Stimulated activated CD4-positive, alpha-beta T cell treated with anti-CD3 and anti-CD28 coated beads, Interleukin-15, amount 100 ng/mL, for 1 hour (primary cell): ENCODE results near the gene FEM1B.
"Not testable (repeated sequence)": the region's sequence is repeated elsewhere in the genome, so short reads cannot be mapped to it uniquely, and the experiment has no call there.

ENCODE experiments used
- DNase-seq, 2 donors: peaks; one replicate each; pipeline ENCODE4 v3.0.0-alpha.2; 2020; ENCODE audit warnings: low read depth in 1 of 2, low spot score in 1 of 2

The FEM1B gene

GRCh38 chr15:68277603-68278344 lies at the start of gene FEM1B:
Gene FEM1B (plus strand): TSS chr15:68277745. CDS start chr15:68278418, 673 bp downstream.
- peak; percentile 78 to 82 for DNase-seq

- no peak for DNase-seq
These were observed 49.2 kb upstream of the FEM1B start for GRCh38 chr15:68228143-68228970.

GRCh38 chr15:68228971-68229385 lies 48.6 kb upstream of the FEM1B start:
- DNase-seq, result no peak

DNA sequence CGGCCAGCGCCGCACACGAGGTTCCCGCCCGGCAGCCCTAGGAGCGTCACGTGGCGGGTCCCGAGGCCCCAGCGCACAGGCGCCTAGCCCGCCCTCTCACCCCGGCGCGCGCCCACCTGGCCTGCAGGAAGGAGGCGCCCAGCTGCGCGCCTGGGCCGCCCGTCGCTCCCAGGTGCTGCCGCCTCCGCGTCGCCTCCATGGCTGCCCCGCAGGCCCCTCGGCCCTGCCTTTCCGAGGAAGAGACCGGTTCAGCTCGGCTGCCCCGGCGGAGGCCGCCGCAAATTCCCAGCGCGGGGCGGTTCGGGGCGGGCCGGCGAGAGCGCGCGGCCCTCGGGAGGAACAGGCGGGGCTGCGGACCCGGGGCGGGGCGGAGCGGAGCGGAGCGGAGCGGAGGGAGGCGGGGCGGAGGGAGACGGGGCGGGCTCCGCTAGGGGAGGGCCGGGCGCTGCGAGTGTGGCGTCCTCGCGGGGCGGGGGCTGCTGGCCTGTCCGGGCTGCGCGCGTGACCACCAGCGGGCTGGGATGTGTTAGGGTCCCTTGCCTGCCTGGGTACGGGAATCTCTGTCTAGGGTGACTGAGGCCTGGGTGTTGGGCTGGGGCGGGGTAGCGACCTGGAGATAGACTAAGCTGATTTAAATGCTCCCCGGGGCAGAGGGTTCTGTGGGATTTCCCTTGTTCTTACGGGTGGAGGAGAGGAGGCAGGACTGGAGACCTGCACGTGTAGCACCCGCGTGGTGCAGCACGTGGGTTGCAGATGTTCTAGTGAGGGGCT lies 48.0 kb upstream of the FEM1B start, which contains the start of gene CLN6:
Gene CLN6, minus strand, starts transcription at position 343 of the 771 bp plus-strand sequence. Its CDS starts 144 bp downstream, at position 199.
- peak; percentile 52 to 78 for DNase-seq

DNA sequence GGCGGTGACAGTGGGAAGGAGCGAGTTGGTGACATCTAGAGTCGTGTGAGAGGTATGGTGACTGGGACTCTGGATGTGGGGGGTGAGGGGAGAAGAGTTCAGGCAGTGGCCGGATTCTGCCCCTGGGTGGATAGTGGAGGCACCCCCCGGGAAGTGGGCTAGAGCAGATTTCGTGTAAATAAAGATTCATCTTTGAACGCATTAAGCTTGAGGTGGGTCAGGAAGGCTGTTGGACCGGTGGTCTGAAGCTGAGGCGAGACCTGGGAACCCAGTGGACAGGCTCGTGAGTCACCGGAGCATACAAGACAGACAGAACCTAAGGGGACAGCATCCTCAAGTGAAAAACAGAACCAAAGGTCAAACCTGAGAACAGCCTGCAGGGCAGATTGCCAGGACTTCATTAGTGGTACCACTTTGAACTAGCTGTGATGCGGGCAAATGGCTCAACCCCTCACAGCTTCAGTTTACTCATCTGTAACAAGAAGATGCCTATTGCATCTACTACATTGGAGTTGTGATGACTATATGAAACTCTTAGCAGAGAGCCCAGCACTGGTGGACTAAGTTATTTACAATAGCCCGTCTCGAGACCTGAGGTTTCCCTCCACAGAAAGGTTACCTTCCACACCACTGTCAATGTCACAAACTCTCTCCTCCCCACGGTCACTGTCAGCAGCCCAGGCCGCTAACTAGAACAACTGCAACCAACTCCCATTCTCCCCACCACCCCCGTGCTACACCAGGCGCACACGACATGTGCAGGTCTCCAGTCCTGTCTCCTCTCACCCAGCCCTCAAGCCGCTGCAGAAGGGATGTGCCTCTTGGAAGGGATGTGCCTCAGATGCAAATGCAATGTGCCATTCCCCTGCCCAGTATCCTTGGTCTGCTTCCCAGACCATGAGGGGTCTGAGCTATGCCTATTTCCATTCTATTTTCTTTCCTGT lies 47.1 kb upstream of the FEM1B start:
- DNase-seq, result no peak

- DNase-seq, result no peak
These were observed 46.3 kb upstream of the FEM1B start for GRCh38 chr15:68231102-68231818.

- no peak for DNase-seq
These were observed 45.1 kb upstream of the FEM1B start for GRCh38 chr15:68232449-68232848.

GRCh38 chr15:68232937-68233336 lies 44.6 kb upstream of the FEM1B start:
- no peak for DNase-seq

DNA sequence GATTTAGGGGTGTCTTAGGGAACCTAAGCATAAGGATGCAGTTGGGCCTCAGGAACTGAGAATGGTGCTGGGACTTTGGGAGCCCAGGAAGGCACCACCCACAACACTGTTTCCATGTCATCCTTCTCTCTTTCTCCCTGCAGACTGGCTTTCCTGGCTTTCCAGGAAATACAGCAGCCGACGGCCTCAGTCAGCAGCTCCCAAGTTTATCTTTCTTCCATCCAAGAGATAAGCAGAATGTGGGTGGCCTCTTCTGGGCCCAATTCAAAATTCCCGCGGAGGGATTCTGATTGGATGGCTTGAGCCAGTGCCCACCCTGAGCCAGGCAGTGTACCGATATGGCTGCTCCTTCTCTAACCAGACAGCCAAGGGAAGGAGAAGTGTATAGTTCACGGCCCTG lies 43.5 kb upstream of the FEM1B start:
- DNase-seq, result no peak

- not testable (repeated sequence) for DNase-seq
These were observed 43.0 kb upstream of the FEM1B start for GRCh38 chr15:68234520-68234919.

DNA sequence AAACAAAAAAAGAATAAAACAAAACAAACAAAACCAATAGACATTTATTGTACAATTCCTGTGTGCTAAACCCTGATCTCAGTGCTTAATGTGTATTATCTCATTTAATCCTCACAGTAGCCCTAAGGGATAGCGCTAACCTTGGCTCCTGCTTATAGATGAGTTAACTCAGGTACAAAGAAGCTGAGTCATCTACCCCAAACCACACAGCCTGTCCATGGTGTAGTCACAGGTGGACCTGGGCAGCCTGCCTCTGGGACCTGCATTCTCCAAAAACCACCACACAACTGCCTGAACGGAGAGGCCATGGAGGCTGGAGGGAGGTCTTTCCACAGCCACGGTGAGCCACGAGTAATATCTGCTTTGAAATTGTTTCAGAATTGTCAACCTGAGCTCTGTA lies 42.5 kb upstream of the FEM1B start:
- no peak for DNase-seq

- DNase-seq, result no peak
These were observed 38.5 kb upstream of the FEM1B start for GRCh38 chr15:68239025-68239424.

DNA sequence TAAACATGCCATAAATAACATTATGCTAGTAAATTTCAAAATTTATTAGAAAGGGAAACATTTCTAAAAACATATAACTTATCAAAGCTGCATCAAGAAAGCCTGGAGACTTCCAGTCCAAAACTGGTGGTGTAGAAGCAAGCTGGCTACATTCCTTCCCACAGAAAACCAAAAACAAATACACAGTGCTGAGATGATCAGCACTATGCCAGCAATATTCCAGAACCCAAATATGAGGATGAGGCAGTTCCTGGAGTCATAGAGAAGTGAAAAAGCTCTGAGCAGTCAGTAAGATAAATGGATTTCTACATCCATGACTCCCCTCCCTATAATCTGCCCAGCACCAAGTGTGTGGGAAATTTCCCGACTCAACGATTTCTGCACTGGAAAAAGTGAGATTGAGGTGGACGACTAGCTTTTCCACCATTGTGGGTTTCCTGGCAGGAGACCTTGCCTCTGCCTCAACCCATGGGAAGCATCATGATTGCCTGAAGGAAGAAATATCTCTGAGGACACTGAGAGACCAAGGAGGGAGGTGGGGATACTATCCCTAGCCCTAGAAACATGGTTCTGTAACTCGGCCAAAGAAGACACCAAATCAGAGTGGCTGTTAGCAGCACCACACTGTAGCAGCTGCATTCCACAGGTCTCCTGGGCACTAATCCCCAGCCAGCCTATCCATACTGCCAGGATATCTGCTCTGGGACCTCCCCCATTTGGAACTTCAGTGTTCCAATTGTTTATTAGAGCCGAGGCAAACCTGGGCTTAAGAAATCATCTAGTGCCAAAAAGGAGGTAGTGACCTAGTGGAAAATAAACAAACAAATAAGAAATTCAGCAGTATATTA lies 36.2 kb upstream of the FEM1B start:
- DNase-seq, result no peak

DNA sequence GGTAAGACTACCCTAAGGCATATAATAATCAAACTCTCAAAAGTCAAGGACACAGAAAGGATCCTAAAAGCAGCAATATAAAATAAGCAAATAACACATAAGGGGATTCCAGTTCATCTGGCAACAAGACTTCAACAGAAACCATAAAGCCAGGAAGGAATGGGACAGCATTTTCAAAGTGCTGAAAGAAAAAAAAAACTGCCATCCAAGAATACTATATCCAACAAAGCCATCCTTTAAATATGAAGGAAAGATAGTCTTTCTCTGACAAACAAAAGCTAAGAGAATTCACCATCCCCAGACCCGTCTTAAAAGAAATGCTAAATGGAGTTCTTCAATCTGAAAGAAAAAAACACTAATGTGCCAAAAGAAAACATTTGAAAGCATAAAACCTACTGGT lies 33.3 kb upstream of the FEM1B start:
- no peak for DNase-seq

DNA sequence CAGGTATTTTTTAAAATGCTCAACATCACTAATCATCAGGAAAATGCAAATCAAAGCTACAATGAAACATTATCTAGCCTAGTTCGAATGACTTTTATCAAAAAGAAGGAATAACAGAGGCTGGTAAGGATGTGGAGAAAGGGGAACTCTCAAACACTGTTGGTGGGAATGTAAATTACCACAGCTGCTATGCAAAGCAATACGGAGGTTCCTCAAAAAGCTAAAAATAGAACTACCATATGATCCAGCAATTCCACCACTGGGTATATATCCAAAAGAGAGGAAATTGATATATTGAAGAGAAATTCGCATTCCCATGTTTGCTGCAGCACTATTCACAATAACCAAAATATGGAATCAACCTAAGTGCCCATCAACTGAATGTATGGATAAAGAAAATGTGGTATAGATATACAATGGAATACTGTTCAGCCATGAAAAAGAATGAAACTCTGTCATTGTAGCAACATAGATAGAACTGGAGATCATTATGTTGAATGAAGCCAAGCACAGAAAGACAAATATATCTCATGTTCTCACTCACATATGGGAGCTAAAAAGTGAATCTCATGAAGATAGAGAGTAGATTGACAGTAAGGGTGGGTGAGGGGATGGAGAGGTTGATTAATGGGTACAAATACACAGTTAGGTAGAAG lies 28.4 kb upstream of the FEM1B start:
- DNase-seq, result no peak

- DNase-seq, result no peak
These were observed 24.5 kb upstream of the FEM1B start for GRCh38 chr15:68252925-68253534.

- peak; percentile 28 to 58 for DNase-seq
These were observed 20.7 kb upstream of the FEM1B start for GRCh38 chr15:68256675-68257450.
